RWPE1 (cell line): ENCODE results near the gene KCNMA1.

Source experiments
- CTCF ChIA-PET: fragments of 350-600 bp; sonication (Branson Sonifier 250); formaldehyde crosslinking; extraction: SDS; loops from one replicate; lab custom pipeline; 2021; lab: Yijun Ruan, JAX
- POLR2A ChIA-PET: fragments of 400-600 bp; formaldehyde crosslinking; extraction: SDS; loops from one replicate; lab custom pipeline; 2020; ENCODE audit warnings: antibody characterized with exemption; ENCODE audit not compliant: low non-redundant PET; lab: Yijun Ruan, JAX
- DNase-seq: peaks from one replicate; pipeline ENCODE4 v3.0.0; 2012; ENCODE audit warnings: low spot score
- H3K27ac ChIP-seq: fragments of 450-650 bp; 2 replicates; pipeline ENCODE4 v1.5.1; 2017
- TF ChIP-seq, protein P1 (sequence below): fragments of 450-650 bp; conservative IDR thresholded peaks from 2 replicates; pipeline ENCODE4 v1.5.1; 2017; ENCODE audit warnings: low read depth, mild to moderate bottlenecking

KCNMA1 gene

GRCh38 chr10:77604941-77605351, 32.7 kb downstream of the KCNMA1 start:
- no peak overlapping the region; the same call in 1 of the 2 replicates for H3K27ac ChIP-seq
- POLR2A ChIA-PET, result no interaction called here
- CTCF ChIA-PET, result interaction anchor here (0.6 to 1.2 kb wide), 3 partner anchors 426 to 1013 kb away, joined by 3 to 4 read pairs (median 3); no protein-coding TSS in a partner anchor
- DNase-seq, result no peak
- TF ChIP-seq, protein P1, sequence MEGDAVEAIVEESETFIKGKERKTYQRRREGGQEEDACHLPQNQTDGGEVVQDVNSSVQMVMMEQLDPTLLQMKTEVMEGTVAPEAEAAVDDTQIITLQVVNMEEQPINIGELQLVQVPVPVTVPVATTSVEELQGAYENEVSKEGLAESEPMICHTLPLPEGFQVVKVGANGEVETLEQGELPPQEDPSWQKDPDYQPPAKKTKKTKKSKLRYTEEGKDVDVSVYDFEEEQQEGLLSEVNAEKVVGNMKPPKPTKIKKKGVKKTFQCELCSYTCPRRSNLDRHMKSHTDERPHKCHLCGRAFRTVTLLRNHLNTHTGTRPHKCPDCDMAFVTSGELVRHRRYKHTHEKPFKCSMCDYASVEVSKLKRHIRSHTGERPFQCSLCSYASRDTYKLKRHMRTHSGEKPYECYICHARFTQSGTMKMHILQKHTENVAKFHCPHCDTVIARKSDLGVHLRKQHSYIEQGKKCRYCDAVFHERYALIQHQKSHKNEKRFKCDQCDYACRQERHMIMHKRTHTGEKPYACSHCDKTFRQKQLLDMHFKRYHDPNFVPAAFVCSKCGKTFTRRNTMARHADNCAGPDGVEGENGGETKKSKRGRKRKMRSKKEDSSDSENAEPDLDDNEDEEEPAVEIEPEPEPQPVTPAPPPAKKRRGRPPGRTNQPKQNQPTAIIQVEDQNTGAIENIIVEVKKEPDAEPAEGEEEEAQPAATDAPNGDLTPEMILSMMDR, result no peak

DNA sequence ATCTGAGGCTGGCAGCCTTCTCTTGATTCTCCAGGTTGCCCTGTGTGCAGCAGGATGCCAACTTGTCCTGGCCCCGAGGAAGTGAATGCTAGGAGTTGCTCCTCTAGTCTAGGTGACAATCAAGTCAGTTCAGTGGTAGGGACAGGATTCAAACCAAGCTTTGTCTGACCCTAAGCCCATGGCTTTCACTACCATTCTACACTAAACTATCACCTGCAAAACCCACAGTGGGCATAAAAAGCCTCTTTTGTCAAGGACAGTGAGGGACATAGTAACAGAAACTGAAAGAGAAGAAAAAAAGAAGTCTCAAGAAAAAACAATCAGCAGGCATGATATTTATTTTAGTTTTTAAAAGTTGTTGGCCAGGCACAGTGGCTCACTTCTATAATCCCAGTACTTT, 33.5 kb downstream of the KCNMA1 start:
- ChIA-PET POLR2A (no interaction called here), CTCF (interaction anchor here (0.6 kb wide), 1 partner anchor 193 kb away, joined by 3 read pairs; no protein-coding TSS in a partner anchor)
- TF ChIP-seq, protein P1, result no peak
- DNase-seq, result no peak
- peak overlapping the region; percentile 48 for H3K27ac ChIP-seq

GRCh38 chr10:77603534-77603927, 34.1 kb downstream of the KCNMA1 start:
- ChIA-PET CTCF (interaction anchor here (0.6 kb wide), 2 partner anchors 38 to 192 kb away, joined by 3 read pairs; no protein-coding TSS in a partner anchor), POLR2A (no interaction called here)
- peak; percentile 17 for DNase-seq
- H3K27ac ChIP-seq, result peak overlapping the region; percentile 48
- TF ChIP-seq, protein P1, result no peak

DNA sequence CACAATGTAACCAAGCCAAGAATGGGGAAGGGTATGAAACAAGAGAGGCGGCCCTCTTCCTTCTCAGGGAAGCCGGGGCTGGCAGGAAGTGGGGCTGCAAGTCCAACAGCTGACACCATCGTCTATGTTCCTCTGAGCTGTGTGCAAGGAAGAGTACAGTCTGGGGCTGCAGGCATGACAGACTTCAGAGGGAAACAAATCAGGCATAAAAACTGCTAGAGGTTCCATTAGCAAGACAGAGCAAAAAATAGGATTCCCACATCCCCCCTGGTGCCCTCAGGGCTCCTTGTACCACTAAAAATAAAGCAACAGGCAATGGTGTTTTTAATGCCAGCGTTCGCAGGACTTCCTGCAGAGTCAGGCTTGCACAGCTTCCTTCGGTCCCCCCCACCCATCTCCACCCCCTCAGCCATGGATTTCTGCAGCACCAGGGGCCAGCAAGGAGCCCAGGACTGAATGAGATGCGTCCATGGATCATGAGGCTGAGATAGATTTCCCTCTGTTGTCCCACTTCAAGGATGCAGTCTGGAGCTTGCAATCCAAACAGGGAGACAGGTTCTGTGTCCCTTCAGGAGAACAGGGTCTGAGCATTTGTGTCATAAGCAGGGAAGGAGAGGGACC, 34.6 kb downstream of the KCNMA1 start:
- no peak for DNase-seq
- ChIA-PET CTCF (interaction anchor here (0.6 kb wide), 1 partner anchor 38 kb away, joined by 3 read pairs; no protein-coding TSS in a partner anchor), POLR2A (no interaction called here)
- TF ChIP-seq, protein P1, result no peak
- peak overlapping the region; percentile 48 for H3K27ac ChIP-seq

- peak overlapping the region; percentile 48 for H3K27ac ChIP-seq
- no peak for DNase-seq
- ChIA-PET CTCF (no interaction called here), POLR2A (no interaction called here)
- TF ChIP-seq, protein P1, result no peak
Measured at GRCh38 chr10:77602231-77602912, 35.2 kb downstream of the KCNMA1 start.

GRCh38 chr10:77601488-77601887, 36.1 kb downstream of the KCNMA1 start:
- POLR2A ChIA-PET, result no interaction called here
- H3K27ac ChIP-seq, result no peak overlapping the region
- TF ChIP-seq, protein P1, result no peak
- no peak for DNase-seq
- CTCF ChIA-PET, result no interaction called here
